Smooth muscle cell of bladder (primary cell): ENCODE data around the gene COG4. TPM values are rescaled to one million over a fixed set of nuclear protein-coding genes. Genes with fewer than 3 reads are reported as not detected.

ENCODE experiments used
- total RNA-seq: library from RNA; depleted of rRNA; stranded (reverse); fragments of >200 nt; gene quantifications from 2 replicates; pipeline ENCODE4 v1.2.3, GENCODE V29; 2014

COG4 gene
- 70.4 and 76.9 TPM in 2 replicates for total RNA-seq

DNA sequence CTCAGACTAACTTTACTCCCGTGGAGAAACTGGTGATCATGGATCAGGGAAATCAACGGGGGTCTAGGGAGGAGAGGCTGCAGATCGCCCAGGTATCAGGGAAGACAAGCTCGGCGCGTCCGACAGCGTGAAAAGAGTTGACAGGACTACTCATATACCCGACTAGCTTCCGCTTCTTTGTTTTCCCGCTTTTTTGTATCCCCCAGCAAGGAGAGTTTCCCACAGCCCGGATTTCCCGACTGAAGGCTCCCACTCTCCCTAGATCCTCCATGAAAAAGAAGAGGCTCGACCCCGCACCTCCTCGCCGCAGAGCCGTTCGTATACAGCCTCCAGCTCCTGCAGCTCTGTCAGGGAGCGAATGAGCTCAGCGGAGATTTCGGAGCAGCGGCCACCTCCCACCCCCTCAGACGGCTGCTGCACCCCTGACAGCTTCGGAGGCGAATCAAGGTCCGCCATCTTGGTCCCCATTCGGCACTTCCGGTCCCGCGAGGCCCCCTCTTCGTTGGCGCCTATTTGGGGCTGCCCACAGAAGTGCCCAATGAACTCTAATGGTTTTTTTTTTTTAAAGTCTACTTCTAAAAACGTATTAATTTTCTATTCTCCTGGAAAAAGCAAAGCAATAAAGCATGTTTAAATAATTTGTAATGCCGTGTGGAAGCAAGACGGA lies at the start of gene COG4:
TSS of gene COG4 (minus strand) at position 479 of the 667 bp plus-strand sequence. CDS start at position 468, 11 bp downstream.

DNA sequence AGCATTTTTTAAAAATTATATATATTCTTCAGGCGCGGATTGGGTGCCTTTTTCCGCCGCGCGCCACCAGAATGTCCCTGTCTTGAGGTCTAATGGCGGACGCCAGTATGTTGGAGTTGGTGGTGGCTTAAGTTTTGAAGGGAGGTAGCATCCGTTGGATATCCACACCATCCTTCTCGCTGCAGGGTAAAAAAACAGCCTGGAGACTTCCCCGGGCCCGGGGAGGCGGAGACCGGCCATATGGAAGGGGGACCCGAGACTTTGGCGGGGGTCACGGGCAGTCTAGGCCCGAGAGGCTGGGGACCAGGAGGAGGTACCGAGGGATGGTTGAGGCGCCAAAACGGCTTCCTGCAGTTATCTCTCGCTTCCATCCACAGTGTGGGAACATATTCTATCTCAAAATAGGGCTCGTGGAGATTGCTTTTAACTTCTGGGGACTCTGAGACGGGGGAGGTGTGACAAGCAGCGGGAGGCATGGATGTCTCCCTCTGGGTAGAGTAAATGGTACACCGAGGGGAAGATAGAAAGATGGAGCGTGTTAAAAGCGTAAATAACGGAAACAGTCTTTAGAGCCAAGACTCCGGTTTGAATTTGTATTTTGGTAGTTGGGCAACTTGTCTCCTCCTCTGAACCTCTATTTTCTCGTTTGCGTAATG lies 517 bp upstream of the COG4 start, which contains the start of gene SF3B3:
TSS of gene SF3B3 (plus strand) at position 74 of the 656 bp plus-strand sequence. CDS start 2,841 bp downstream, outside the sequence.

DNA sequence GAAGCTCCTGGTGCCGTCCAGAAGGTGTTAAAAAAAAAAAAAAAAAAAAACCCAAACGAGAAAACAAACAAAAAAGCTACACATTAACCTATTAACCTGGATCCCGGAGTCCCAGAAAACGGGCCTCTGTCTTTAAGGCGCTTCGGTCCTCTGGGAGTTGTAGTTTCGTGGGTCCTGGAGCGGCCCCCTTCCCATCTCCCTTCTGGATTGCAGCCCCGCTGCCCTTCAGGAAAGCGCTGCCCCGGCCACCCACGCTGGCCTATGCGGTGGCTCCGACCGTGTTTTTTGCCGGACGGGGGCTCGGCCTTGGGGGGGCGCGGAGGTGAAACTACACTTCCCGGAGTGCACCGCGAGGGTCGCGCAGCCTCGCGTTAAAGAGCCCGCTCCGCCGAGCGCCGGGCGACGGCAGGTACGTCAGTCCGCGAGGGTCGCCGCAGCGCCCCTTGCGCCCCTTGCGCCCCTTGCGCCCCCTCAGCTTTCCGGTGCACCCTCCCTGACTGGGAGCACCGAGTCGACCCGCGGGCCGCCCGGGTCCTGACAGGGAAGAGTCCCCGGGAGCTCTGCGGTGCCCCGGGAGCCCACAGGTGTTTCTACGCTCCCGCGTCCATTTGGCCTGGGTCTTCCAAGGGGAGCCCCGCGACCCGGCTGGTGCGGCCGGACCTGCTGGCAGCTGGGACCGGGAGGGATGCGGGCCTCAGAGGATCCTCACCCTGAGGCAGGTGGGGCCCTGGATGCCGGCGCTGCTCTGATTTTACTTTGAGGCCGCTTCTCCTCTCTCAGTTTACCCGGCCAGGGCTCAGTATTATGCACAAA lies 68.9 kb downstream of the COG4 start, which contains the start of gene FCSK:
TSS of gene FCSK (plus strand) at position 374 of the 813 bp plus-strand sequence. CDS start 8,596 bp downstream, outside the sequence.

DNA sequence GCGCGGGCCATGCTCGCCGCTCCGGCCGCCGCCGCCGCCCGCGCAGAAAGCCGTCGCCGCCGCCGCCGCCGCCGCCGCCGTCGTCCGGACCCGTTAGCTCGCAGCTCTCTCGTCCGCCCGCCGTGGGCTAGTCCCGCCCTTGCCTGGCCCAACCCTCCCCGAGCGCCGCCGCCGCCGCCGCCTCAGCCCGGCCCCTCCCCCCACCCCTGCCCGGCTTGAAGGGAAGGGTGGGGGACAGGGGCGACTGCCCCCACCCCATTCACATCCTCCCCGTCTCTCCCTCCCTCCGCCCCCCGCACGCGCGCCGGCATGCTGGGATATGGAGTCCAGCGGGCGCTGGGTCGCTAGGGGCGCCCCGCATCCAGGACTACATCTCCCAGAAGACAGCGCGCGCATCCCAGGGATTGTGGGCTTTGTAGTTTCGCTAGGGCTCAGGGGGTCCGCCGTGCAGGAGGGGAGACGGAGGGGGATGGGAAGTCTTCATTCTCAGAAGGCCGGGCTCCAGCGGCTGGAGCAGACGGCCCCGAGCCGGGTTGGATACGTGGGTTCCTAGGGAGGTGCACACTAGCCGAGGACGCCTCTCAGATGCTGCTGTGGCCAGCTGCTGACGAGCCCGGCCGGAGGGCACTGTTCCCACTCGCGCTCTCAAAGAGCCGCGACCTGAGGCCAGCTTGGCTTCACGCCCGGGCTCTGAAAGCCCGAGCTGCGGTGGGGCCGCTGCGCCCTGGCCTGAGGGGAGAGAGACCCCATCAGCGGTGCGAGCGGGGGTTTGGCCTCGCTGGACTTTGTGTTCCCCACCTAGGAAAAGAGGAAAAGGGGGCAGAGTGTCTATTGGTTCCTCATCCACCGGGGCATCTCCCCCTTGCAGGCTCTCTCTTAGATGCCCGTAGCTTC lies 84.1 kb downstream of the COG4 start, which contains the start of gene ST3GAL2:
TSS of gene ST3GAL2 (minus strand) at position 132 of the 894 bp plus-strand sequence. CDS start 40,570 bp downstream, outside the sequence.

Other genes starting within 250 kb of the COG4 start
- gene AARS1, start 234.0 kb downstream of the COG4 start, total RNA-seq, result 230 and 231 TPM in 2 replicates
- gene DDX19B, start 224.4 kb downstream of the COG4 start, total RNA-seq, result 19.5 and 30.9 TPM in 2 replicates
- 38.1 and 46.9 TPM in 2 replicates for gene DDX19A, start 176.7 kb downstream of the COG4 start, total RNA-seq
- gene ST3GAL2, start 84.5 kb downstream of the COG4 start, total RNA-seq, result 21.6 and 22.8 TPM in 2 replicates
- 6.3 and 7.7 TPM in 2 replicates for gene FCSK, start 69.0 kb downstream of the COG4 start, total RNA-seq
- gene SF3B3, start 262 bp upstream of the COG4 start, total RNA-seq, result 53.0 and 56.6 TPM in 2 replicates
- 4.1 and 5.3 TPM in 2 replicates for gene IL34, start 123.0 kb upstream of the COG4 start, total RNA-seq
- 12.5 and 14.3 TPM in 2 replicates for gene MTSS2, start 162.5 kb upstream of the COG4 start, total RNA-seq